ES-I3 (cell line): ENCODE results near the gene MYBPC3.
"Not testable (repeated sequence)": the region's sequence is repeated elsewhere in the genome, so short reads cannot be mapped to it uniquely, and the experiment has no call there.

Experiments used
- H3K36me3 ChIP-seq: 2 replicates; pipeline ENCODE4 v1.6.1; 2013; ENCODE audit warnings: mild to moderate bottlenecking, low read length, control low read depth, moderate library complexity; ENCODE audit not compliant: insufficient read depth
- H3K4me1 ChIP-seq: 2 replicates; pipeline ENCODE4 v1.6.1; 2013; ENCODE audit warnings: mild to moderate bottlenecking, control low read depth, low read length; ENCODE audit not compliant: insufficient read depth
- H3K9ac ChIP-seq: 2 replicates; pipeline ENCODE4 v1.6.1; 2013; ENCODE audit warnings: low read depth, mild to moderate bottlenecking, low read length, moderate library complexity
- H3K9me3 ChIP-seq: 2 replicates; pipeline ENCODE4 v1.6.1; 2013; ENCODE audit warnings: mild to moderate bottlenecking, low read length, moderate library complexity; ENCODE audit not compliant: control insufficient read depth, insufficient read depth

MYBPC3 gene

DNA sequence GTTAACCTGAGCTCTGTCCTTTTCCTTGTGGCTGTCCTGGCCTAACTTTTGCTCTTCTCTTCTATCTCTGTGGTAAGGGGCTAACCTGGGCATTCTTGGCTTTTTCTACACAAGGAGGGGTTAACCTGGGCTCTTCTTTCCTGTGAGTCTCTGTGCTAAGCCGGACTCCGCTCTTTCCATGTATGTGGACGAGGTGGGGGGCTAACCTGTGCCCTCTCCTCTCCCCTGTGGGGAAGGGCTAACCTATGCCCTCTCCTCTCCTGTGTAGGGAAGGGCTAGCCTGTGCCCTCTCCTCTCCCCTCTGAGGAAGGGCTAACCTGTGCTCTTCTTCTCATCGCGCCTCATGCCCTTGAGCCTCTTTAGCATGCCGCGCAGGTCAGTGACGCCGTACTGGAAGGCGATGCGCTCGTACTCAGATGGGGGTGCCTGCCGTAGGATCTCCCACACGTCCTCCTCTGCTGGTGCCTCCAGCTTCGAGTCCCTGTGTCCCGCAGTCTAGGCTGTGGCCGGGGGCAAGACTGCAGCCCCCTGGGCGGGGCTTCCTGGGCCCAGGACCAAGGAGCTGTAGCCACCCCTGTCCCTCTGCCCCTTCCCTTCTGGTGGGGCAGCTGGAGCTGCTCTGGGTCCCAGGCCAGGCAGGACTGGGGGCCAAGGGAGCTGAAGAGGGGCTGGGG lies 6.5 kb downstream of the MYBPC3 start:
- no peak overlapping the region for H3K9ac ChIP-seq
- H3K4me1 ChIP-seq = no peaks in the 10 kb centered on the region; the same call in 1 of the 2 replicates
- H3K9me3 ChIP-seq = no peaks in the 10 kb centered on the region
- no peaks in the 10 kb centered on the region for H3K36me3 ChIP-seq

DNA sequence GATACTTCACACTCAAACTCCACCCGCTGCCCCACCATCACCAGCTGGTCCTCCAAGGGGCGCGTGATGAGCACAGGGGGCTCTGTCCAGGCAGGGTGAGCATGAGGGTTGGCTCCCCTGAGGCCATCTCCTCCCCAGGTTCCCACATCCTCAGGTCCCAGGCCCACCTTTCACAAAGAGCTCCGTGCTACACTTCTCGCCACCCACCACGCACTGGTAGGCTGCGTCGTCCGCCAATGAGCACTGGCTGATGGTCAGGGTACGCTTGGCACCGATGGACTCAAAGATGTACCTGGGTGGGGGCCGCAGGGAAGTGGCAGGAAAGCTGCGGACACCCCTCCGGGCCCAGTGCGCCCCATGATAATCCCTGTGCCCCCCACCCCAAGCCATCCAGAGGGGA lies 9.6 kb downstream of the MYBPC3 start:
- Histone ChIP-seq H3K4me1 (no peaks in the 10 kb centered on the region), H3K9me3 (no peaks in the 10 kb centered on the region), H3K9ac (no peak overlapping the region), H3K36me3 (no peaks in the 10 kb centered on the region)

DNA sequence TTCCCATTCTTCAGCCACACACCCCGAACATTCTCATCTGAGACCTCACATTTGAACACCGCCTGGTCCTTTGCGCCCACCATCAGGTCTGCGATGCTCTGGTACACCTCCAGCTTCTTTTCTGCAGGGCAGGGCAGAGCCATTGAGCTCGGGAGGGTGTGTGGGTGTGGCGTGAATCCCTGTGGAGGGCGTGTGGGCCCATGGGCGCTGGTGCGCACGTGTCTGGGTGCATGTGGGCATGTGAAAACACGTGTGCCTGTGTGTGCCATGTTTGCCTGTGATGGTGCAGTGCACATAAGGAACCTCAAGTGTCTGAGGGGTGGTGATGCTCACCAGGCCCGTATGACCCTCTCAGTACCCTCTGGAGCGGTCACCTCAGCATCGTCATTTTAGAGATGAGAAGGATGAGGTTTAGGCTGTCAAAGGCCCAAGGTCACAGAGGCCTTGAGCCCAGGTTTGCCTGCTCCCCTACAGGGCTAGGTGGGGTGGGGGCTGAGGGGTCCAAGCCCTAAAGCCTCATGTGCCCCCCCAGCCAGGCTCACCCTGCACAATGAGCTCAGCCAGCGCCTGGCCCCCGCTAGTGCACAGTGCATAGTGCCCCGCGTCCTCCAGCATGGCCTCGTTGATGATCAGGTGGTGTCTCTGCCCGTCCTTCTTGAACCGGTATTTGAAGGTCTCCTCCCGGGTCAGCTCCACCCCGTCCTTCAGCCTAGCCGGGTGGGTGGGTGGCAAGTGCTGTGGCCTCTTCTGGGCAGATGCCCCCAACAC lies 10.3 kb downstream of the MYBPC3 start:
- Histone ChIP-seq H3K36me3 (no peaks in the 10 kb centered on the region), H3K9me3 (no peaks in the 10 kb centered on the region), H3K4me1 (no peaks in the 10 kb centered on the region), H3K9ac (no peak overlapping the region)

DNA sequence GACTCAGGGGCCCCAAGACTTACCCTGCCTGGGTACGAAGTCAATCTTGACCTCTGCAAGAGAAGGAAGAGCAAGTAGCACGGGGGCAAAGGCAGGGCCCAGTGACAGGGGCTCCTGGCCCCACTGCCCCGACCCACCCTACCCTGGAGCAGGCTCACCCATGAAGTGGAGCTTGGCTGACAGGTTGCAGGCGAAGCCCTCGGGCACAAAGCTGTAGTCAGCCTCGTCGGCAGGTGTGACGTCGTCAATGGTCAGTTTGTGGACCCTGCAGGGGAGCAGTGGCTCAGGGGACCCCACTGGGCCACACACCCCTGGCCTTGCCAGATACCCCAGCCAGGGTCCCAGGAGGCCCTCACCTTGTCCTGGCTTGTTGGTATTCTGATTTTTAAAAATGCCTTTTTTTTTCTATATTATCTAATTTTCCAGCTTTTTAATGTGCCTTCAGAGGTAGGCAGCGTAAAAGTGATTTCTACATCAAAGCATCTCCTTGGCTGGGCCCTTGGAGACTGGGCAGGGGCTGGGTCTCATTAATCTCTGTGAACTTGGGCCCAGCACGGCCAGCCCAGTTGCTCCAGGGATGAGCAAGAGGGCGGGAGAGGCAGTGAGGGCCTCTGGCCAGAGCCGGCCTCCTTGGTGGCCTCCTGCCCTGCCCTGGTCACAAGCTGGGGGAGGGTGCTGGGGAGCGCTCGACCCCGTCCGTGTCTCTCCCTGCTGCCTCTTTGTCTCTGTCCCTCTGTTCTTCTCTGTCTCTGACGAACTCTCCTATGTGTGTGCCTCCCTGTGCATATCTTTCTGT lies 11.3 kb downstream of the MYBPC3 start:
- Histone ChIP-seq H3K4me1 (no peaks in the 10 kb centered on the region), H3K9me3 (no peaks in the 10 kb centered on the region), H3K36me3 (no peaks in the 10 kb centered on the region), H3K9ac (no peak overlapping the region)

DNA sequence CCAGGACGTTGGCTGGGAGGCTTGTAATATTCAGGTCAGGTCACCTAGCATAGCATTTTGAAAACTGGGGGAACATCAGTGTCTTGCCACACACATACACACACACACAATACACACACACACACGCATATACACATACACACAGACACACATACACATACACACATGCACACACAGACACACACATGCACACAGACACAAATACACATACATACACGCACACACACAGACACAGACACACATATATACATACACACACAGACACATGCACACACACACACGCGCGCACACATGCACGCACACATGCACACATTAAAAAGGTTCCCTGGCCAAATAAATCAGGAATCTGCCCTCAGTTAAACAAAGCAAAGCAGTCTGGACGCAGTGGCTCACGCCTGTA lies 12.5 kb downstream of the MYBPC3 start:
- Histone ChIP-seq H3K9me3 (no peaks in the 10 kb centered on the region), H3K9ac (no peak overlapping the region), H3K36me3 (no peaks in the 10 kb centered on the region), H3K4me1 (no peaks in the 10 kb centered on the region)

DNA sequence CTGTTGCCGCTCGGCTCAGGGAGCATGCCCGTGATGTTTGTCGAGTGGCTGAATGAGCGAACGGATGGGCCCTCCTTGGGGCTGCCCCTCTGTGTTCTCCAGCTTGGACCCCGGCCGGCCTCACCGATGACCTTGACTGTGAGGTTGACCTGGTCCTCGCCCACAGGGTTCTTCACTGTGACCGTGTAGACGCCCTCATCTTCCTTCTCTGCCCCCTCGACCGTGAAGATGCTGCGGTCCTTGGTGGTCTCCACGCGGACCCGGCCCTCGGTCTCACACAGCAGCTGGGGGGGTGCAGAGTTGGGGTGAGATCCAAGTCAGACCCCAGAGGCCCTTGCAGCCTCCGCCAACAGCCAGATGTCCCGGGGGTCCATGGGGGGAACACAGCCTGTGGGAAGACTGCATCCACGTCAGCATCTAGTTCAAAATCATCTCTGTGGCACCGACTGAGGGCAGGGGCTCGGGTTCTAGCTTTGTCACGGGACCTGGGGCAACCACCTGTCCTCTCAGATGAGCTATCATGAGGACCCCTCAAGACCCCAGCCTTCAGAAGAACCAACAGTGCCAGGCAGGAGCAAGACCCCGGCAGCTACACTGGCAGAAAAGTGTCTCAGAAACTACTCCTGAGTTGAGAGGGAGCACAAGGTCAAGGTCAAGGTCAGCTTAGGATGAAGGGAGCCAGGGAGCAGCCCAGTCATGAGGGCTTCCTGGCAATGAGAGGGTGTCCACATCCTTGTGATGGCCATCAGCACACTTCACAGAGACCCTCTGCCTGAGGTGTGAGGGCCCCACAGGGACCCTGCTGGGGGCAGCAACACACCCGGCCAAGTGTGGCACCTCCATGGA lies 13.9 kb downstream of the MYBPC3 start:
- H3K9me3 ChIP-seq = no peaks in the 10 kb centered on the region
- no peaks in the 10 kb centered on the region for H3K4me1 ChIP-seq
- H3K9ac ChIP-seq = no peak overlapping the region
- no peaks in the 10 kb centered on the region for H3K36me3 ChIP-seq

DNA sequence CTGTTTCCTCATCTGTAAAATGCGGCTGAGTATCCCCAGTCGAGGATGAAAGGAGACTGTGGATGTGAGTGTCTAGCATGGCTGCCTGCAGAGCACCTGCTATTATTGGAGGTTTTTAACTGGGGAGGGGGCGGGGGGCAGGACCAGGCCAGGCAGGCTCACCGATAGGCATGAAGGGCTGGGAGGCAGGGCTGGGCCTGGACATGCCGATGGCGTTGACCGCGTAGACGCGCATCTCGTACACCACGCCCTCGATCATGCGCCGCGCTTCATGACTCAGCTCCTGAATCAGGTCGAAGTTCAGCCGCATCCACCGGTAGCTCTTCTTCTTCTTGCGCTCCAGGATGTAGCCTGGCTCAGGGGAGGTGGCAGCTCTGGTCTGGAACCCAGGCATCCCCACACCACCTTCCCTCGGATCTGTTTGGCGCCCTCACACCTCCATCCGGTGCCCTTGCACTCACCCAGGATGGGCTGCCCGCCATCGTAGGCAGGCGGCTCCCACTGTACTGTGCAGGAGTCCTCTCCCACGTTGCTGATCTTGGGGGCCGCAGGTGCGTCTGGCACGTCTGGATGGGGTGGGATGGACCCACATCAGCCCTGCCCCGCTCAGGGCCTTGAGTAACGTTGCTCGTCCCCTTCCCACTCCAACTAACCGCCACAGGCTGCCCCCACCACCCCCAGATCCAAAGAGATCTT lies 15.1 kb downstream of the MYBPC3 start:
- Histone ChIP-seq H3K9me3 (no peaks in the 10 kb centered on the region), H3K4me1 (no peaks in the 10 kb centered on the region), H3K36me3 (no peaks in the 10 kb centered on the region), H3K9ac (no peak overlapping the region)

DNA sequence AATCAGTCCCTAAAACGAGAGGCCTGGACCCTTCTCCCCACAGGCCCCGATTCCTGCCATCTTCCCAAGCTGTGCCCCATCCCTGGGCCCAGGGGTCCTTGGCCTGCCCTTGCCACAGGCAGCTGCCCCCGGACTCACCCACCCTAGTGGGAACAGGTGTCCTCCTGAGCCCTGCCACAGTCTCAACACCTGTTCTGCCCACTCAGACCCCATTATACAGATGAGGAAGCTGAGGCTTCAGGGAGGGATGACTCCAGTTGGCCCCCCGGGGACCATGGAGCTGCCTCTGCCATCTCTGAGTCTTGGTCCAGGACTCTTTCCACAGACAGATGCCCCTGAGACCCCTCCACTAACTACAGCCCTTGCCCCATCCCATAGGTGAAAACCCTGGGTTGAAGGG lies 15.9 kb downstream of the MYBPC3 start:
- Histone ChIP-seq H3K9ac (no peak overlapping the region), H3K4me1 (no peaks in the 10 kb centered on the region), H3K36me3 (no peaks in the 10 kb centered on the region), H3K9me3 (no peaks in the 10 kb centered on the region)

DNA sequence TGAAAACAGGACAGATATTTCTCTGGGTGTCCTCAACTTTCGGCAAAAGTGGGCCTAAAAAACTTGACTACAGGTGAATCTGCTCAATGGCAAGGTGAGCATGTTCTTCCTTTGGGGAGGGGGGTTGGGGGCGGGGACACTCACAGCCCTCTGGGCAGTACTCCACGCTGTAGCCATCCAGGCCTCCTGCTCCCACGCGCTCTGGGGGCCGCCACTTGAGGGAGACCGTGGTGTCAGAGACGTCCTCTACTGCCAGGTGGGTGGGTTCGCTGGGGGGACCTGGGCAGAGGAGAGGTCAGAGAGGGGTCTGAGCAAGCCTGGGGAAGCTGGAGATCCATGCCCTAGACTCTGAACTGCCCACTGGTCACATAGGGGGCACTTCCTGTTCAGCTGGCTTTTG lies 16.8 kb downstream of the MYBPC3 start:
- Histone ChIP-seq H3K36me3 (no peaks in the 10 kb centered on the region), H3K4me1 (no peaks in the 10 kb centered on the region), H3K9ac (no peak overlapping the region), H3K9me3 (no peaks in the 10 kb centered on the region)

DNA sequence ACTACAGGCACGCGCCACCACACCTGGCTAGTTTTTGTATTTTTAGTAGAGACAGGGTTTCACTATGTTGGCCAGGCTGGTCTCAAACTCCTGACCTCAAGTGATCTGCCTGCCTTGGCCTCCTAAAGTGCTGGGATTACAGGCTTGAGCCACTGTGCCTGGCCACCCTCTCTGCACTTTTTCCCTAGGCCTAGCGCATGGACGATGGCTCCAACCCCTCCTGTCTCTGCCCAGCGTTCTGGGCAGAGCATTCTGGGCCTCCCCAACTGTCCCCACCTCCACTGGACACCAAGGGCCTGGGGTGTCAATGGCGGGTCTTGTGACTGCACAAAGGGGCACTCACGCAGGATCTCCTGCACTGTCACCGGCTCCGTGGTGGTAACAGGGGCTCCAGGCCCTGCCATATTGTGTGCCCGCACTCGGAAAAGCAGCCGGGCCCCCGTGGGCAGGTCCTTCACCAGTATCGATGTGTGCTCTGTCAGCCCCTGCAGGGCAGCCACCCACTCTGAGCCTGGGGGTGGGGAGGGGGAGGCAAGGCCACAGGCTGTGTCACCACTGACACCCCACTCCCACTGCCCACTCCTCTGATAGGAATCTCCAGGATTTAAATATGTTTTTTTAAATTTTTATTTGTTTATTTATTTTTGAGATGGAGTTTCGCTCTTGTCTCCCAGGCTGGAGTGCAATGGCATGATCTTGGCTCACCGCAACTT lies 17.6 kb downstream of the MYBPC3 start:
- H3K4me1 ChIP-seq, H3K9ac ChIP-seq, H3K36me3 ChIP-seq, H3K9me3 ChIP-seq: not testable (repeated sequence)

DNA sequence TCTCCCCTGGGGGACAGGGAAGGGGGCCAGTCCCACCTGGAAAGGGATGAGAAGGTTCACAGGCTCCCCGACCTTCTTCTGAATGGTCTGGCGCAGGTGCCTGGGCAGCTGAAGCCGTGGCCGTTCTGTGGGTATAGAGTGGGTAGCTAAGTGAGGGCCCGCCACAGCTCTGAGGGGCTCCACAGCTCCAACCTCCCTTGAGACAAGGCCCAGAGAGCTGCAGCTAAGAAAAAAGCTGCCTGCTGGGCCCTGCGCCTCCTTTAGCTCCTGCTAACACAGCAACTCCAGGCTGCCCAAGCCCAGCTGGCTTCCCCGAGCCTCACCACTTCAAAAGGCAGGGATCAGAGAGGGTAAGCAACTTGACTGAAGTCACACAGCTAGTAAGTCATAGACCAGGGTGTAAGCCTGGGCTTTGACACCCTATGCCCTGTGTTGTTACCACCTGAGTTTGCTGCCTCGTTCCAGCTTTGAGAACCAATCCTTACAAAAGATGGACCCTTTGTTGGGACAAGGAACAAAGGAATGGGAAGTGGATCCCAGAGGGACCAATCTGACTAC lies 18.5 kb downstream of the MYBPC3 start:
- H3K4me1 ChIP-seq = no peaks in the 10 kb centered on the region
- H3K9ac ChIP-seq = no peak overlapping the region
- H3K36me3 ChIP-seq = no peaks in the 10 kb centered on the region
- H3K9me3 ChIP-seq = no peaks in the 10 kb centered on the region

DNA sequence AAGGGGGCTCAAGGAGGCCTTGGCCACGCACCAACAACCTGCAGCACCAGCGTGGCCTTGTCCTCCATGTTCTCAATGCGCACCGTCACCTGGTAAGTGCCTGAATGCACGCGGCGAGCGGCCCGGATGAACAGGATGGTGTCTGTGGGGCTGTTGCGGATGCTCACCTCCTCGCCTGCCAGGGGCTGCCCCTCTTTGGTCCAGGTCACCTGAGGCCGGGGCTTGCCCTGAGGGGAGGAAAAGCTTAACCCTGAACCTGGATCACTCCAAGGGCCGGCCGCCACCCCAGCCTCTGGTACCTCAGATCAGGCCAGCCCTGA lies 19.0 kb downstream of the MYBPC3 start:
- Histone ChIP-seq H3K36me3 (no peaks in the 10 kb centered on the region), H3K9ac (no peak overlapping the region), H3K9me3 (no peaks in the 10 kb centered on the region), H3K4me1 (no peaks in the 10 kb centered on the region)

DNA sequence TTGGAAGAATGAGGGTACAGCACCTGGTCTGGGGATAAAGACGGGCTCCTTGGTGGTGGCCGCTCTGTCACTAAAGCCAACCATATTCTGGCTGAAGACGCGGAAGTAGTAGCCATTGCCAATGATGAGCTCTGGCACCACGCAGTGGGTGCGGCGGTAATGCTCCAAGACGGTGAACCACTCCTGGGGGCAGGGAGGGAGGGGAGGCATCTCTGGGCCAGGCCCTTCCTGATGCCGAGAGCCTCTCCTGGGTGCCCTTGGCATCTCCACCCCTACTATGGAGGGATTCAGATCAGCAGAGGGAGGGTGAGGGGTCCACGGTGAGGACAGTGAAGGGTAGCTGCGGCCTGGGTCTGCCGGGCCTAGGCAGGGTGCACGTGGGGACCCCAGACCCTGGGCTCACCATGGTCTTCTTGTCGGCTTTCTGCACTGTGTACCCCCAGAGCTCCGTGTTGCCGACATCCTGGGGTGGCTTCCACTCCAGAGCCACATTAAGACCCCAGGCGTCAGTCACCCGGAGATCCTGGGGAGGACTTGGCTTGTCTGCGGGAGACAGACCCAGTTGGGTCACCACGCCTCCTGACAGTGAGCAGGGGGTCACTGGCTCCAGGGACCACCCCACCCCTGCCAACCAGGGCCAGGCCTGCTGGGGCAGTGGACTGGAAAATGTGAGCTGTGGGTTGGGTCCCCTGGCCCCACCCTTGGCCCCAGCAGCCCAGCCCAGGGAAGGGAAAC lies 19.5 kb downstream of the MYBPC3 start:
- Histone ChIP-seq H3K9me3 (no peaks in the 10 kb centered on the region), H3K9ac (no peak overlapping the region), H3K4me1 (no peaks in the 10 kb centered on the region), H3K36me3 (no peaks in the 10 kb centered on the region)
